Measurements from ENCODE around the gene SEC16A.

DNA sequence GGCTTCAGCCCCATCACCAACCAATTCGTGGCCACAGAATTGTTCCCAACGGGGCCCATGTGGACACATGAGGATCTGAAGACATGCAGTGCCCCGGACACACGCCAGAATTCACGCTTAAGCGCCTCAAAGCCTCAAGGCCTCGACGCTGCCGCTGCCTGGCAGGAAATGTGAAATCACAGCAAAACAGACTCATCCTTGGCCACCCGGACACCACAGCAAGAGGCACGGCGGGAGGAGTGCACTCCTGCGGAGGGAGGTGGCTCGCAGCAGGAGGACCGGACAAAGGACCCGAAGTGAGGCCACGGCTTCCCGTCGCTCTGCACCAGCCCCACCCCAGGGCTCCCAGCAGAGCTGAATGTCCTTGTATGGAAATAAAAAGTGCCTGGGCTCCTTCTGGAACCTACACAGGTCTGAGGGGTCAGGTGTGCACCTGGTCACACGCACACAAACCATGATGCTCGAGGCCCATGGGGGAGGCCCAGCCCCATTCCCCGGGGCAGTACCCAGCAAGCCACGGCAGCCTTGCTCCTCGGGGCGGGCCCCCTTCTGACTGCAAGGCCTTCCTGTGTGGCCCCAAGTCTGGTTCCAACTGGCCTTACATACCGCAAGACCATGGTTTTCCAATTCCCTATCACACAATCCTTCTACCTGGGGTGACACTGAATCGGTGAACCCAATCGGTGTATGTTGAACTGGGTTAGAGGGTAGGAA lies 10.0 kb downstream of the SEC16A start:
- TF ChIP-seq, protein P1, sequence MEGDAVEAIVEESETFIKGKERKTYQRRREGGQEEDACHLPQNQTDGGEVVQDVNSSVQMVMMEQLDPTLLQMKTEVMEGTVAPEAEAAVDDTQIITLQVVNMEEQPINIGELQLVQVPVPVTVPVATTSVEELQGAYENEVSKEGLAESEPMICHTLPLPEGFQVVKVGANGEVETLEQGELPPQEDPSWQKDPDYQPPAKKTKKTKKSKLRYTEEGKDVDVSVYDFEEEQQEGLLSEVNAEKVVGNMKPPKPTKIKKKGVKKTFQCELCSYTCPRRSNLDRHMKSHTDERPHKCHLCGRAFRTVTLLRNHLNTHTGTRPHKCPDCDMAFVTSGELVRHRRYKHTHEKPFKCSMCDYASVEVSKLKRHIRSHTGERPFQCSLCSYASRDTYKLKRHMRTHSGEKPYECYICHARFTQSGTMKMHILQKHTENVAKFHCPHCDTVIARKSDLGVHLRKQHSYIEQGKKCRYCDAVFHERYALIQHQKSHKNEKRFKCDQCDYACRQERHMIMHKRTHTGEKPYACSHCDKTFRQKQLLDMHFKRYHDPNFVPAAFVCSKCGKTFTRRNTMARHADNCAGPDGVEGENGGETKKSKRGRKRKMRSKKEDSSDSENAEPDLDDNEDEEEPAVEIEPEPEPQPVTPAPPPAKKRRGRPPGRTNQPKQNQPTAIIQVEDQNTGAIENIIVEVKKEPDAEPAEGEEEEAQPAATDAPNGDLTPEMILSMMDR (IDR thresholded peaks at IDR 0.05), result no peak
- TF ChIP-seq POLR2A (IDR thresholded peaks at IDR 0.05), result no peak
